GM21390 (cell line): ENCODE measurements around the gene CCL16.
"Not testable (repeated sequence)": the region's sequence is repeated elsewhere in the genome, so short reads cannot be mapped to it uniquely, and the experiment has no call there.

Experiments
- ATAC-seq: cut with Tn5 transposase; IDR thresholded peaks from one replicate; pipeline ENCODE4 v1.9.1; 2021; ENCODE audit not compliant: unreplicated experiment

The CCL16 gene, protein sequence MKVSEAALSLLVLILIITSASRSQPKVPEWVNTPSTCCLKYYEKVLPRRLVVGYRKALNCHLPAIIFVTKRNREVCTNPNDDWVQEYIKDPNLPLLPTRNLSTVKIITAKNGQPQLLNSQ

DNA sequence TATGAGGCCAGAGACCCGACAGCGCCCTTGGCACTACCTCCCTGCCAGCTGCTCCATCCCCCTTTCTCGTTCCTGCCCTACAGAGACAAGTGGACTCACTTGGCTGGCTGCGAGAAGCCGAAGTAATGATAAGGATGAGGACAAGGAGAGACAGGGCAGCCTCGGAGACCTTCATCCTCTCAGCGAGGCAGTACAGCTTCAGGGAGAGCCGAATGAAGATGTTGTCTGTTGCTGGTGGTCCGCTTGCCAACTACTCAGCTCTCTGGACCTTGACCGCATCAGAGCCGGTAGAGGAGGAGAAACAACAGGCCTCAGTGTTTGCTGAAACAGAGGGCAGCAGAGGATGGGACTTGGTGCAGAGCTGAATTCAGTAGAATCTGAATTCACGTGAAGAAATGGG lies at the start of gene CCL16:
Gene CCL16, minus strand, starts transcription at position 252 of the 400 bp plus-strand sequence. Its CDS starts 77 bp downstream, at position 175.
- ATAC-seq, result no peak

GRCh38 chr17:36030956-36031355 lies 49.7 kb upstream of the CCL16 start:
- no peak for ATAC-seq

DNA sequence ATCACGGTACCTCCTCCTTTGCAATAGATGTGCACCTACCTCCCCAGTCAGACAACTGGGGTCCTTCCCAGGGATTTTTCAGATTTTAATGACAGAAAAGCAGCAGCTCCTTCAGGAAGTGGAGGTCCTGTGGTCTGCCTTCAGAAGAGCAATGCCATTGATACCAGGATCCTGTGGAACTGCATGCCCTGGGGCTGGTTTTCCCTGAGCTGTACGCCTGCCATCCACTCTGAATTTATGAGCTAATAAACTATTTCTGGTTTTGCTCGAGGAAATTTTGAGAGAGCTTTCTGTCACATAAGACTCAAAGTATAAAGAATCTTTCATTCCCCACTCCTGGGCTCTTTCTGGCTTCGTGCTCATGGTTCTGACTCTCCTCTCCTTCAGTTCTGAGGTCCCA lies 46.5 kb upstream of the CCL16 start:
- no peak for ATAC-seq

DNA sequence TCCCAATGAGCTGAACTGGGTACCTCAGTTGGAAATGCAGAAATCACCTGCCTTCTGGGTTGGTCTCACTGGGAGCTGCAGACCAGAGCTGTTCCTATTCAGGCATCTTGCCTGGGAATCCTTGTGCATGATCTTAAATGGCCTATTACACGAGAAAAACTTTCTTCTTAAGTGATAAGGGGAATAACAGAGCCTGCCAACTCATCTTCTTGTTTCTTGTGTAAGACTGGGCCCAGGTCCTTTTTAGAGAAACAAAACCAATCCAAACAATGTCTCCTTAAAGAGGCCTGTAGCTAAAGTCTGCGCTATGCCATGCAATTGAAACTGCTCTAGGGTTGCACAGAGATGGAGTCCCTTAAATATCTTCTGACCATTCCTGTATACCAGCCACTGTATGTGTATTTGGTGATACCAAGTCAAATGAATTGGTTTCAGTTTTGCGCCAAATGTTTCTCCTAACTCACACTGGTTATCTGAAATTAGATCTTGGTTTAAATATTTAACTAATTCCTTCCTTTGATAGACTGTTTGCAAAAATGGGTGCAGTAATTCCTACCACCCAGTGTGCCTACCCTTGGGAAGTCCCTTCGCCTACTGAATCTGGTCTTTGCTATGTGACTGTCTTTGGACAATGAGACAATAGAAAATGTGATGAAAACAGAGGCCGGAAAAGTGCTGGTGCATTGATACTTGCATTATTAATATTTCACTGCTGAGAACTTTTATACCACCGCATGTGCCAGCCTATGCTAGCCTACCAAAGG lies 43.0 kb upstream of the CCL16 start:
- no peak for ATAC-seq

DNA sequence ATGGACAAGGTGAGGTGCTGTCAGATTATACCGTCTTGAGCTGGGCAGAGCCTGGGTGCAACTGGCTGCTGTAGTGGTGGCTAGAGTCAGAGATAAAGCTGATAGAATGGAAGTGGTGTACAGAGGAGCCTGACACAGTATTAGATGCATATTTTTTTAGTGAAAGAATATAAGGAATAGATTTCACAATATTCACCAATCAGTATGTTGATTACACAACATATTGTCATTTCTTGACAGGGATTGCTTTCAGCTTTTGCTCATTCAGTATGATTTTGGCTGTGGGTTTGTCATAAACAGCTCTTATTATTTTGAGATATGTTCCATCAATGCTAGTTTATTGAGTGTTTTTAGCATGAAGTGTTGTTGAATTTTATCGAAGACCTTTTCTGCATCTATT lies 38.1 kb upstream of the CCL16 start:
- no peak for ATAC-seq

DNA sequence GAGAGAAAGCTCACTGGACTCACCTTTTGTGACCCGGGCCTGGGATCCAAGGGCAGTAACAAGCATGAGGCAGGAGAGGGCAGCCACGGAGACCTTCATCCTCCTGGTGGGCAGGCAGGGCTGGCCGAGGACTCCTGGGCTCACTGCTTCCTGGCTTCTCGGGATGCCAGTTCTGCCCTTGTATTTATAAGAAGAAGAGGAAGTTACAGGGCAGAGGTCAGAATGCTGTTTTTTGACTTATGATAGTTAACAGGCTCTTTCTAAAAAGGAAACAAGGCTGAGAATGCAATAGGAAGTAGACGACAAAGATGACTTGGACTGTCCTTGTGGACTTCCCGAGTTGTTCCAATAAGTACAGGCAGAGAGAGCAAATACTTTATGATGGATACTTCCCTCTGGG lies 36.5 kb upstream of the CCL16 start, which contains the start of gene CCL23:
Gene CCL23, minus strand, starts transcription at position 174 of the 400 bp plus-strand sequence. Its CDS starts 75 bp downstream, at position 99.
- ATAC-seq, result no peak

DNA sequence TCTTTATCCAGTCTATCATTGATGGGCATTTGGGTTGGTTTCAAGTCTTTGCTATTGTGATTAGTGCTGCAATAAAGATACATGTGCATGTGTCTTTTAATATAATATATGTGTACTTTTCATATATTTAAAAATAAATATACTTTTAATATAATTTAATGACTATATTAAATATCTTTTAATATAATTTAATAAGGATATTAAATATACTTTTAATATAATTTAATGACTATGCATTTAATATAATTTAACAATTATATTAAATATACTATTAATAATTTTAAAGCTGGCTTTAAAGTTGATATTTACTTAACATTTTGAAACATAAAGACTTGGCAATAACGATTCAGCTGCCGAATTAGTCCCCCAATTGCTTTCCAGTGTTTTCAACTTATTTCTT lies 35.3 kb upstream of the CCL16 start:
- ATAC-seq, result no peak

- ATAC-seq, result not testable (repeated sequence)
Measured at GRCh38 chr17:36015895-36016294, 34.6 kb upstream of the CCL16 start.

DNA sequence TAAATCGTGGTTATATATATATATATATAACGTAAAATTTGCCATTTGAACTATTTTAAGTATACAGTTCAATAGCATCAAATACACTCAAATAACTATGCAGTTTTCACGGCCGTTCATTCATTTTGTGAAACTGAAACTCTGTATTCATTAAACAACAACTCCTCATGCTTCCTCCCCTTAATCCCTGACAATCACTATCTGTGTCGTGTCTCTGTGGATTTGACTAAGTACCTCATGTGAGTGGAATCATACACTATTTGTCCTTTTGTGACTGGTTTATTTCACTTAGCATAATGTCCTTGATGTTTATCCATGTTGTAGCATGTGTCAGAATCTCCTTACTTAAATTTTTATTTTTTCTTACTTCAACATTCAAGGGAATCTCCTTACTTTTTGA lies 33.6 kb upstream of the CCL16 start:
- no peak for ATAC-seq

GRCh38 chr17:36011201-36011600 lies 29.9 kb upstream of the CCL16 start:
- ATAC-seq, result no peak

DNA sequence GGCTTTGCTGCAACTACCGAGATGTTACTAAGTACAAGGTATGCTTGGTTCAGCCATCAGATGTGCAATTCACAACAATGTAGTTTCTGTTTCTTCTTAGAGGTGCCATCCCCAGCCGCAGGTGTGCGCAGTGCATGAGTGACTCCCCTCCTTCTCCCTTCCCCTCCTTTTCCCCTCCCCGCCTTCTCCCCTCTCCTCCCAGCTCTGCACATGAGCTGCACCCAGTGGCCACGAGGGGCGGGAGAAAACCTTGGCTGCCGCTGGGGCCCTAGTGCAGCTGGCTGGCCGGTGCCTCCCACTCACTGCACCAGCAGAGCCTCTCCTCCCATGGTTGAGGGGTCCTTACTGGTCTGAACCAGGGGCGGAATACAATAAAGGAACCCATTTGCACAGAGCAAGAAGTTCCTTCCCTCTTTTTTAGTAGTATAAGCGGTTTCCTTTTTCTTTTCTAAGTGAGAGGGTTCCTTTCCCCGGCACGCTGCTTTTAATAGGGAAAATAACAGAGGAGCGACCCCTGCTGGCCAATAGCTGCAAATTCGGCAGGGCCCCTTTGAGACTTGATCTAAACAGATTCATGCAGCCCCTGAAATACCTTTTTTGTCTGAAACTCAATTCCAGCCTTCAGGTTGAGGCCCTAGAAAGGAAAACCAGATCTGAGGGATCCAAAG lies 27.8 kb upstream of the CCL16 start:
- no peak for ATAC-seq

GRCh38 chr17:36004594-36005108 lies 23.4 kb upstream of the CCL16 start:
- no peak for ATAC-seq

GRCh38 chr17:36002631-36003030 lies 21.3 kb upstream of the CCL16 start:
- no peak for ATAC-seq

DNA sequence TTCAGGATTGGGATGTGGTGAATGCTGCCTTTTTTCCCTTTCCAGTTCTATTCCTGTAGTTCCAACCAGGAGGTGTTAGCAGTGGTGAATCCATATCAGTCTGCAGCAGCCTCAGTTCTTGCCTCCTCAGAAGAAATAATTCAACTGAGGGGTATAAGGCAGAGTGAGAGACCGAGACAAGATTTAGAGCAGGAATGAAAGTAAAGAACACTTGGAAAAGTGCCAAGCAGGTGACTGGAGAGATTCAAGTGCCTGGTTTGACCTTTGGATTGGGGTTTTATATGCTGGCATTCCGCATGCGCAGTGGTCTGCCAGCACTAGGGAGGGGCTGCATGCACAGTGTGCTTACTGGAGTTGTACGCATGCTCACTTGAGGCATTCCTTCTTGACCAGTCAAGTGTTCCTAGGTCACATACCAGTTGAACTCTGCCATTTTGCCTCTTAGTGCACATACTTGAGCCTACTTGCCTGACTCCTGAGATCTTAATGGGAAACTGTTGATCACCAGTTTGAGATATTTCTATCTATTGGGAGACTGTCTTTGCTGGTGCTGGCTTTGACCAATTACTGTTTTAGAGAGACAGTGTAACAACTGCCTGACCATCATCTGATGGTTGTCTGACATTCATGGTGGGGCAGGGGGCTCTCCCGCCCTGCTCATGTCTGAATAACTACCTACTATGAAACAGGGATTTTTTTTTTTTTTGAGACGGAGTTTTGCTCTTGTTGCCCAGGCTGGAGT lies 20.7 kb upstream of the CCL16 start:
- no peak for ATAC-seq

DNA sequence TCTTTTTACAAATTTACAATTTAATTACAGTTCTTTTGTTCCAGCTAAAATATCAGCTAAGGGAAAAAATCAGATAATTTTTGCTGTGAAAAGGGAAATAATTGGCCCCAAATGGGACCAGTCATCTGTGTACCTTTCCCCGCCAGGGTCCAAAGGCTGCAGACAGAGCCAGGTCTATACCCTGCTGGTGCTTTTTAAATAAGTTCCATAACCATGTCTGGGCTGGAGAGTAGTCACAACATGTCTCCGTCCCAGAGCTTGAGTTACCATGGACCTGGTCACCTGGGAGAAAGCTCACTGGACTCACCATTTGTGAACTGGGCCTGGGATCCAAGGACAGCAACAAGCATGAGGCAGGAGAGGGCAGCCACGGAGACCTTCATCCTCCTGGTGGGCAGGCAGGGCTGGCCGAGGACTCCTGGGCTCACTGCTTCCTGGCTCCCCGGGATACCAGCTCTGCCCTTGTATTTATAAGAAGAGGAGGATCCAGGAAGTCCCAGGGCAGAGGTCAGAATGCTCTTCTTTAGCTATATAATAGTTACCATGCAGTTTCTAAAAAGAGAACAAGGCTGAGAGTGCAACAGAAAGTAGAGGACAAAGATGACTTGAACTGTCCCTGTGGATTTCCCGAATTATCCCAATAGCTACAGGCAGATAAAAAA lies 19.9 kb upstream of the CCL16 start, which contains the start of gene CCL15:
Gene CCL15, minus strand, starts transcription at position 444 of the 662 bp plus-strand sequence. Its CDS starts 61 bp downstream, at position 383.
- no peak for ATAC-seq

GRCh38 chr17:36000732-36001109 lies 19.4 kb upstream of the CCL16 start:
- ATAC-seq, result no peak

DNA sequence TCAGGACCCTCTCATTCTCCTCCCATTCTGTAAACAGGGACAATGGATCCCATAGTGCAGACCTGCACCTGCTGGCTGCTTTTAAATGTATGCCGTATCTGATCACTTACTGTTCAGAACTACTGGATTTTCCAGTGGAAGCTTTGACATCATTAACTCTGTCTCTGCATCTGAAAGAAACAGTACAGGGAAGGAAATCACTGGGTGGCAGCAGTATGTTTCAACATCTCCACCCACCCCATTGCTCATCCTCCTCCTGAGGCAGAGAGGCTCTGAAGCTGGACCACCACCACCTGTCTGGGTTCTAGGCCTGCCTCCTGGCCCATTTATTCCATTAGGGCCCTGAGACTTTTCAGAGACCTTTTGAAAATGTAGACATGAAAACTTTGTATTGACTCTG lies 17.5 kb upstream of the CCL16 start:
- ATAC-seq, result no peak

DNA sequence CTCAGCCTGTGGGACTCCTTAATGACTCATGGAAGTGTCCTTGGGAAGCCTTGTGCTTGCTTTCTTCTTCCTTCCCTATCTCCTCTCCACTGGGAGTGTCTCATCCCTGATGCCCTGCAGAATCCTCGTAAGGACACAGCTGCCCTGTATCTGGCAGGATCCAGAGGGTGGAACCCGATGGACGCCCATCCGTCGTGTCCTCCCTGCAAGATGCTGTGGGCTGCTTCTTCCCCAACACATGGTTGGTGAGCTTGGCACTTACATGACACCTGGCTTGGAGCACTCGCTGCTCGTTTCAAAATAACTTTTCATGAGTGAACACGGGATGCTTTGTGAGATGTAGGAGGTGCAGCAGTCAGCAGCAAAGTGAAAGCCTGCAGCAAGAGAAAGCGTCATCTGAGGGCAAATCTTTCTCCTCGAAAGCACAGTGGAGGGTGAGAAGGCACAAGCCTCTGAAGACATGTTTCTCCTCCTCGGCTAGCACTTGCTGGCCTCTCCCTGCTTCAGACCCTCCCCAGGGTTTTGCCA lies 16.8 kb upstream of the CCL16 start:
- no peak for ATAC-seq

GRCh38 chr17:35995346-35995745 lies 14.0 kb upstream of the CCL16 start:
- not testable (repeated sequence) for ATAC-seq

GRCh38 chr17:35991075-35991474 lies 9.8 kb upstream of the CCL16 start:
- no peak for ATAC-seq
